Measurements from ENCODE around the gene DDB1. TPM values are rescaled to one million over a fixed set of nuclear protein-coding genes. Genes with fewer than 3 reads are reported as not detected.

DDB1 gene
- total and polyA plus RNA-seq, 9 of the 15 experiments (the other 6 are each of a cell fraction or from before 2014, with no cell fraction given), result 172 to 361 (median 266) TPM

- TF ChIP-seq ZNF699 (CRISPR knock-in tag; IDR thresholded peaks at IDR 0.05; ENCODE audit: insufficient replicate concordance) (no peak), ZNF75A (CRISPR knock-in tag; IDR thresholded peaks at IDR 0.05) (no peak), BHLHE40 (IDR thresholded peaks at IDR 0.05; ENCODE audit: low read length) (peak; percentile 9), WHSC1 (IDR thresholded peaks at IDR 0.05; ENCODE audit: low read length) (no peak), COPS2 (conservative IDR thresholded peaks at IDR 0.05) (no peak), HDAC2 (IDR thresholded peaks at IDR 0.05) (peak; percentile 58; the same call in 1 of the 2 replicates), ZNF280A (IDR thresholded peaks at IDR 0.05; ENCODE audit: low read depth, partially characterized antibody) (no peak), CREB1 (IDR thresholded peaks at IDR 0.05) (peak; percentile 78), CREB1 (CRISPR knock-in tag; IDR thresholded peaks at IDR 0.05) (no peak; the same call in 1 of the 2 replicates), ELF2 (CRISPR knock-in tag; IDR thresholded peaks at IDR 0.05) (no peak), HNRNPUL1 (IDR thresholded peaks at IDR 0.05; ENCODE audit: low read length) (no peak), BACH1 (tag; IDR thresholded peaks at IDR 0.05) (no peak), NEUROD1 (IDR thresholded peaks at IDR 0.05; ENCODE audit: borderline replicate concordance, low read depth, low read length, partially characterized antibody) (peak; percentile 26), HSF4 (CRISPR knock-in tag; IDR thresholded peaks at IDR 0.05; ENCODE audit: borderline replicate concordance) (no peak), SREBF2 (CRISPR knock-in tag; IDR thresholded peaks at IDR 0.05) (no peak), CXXC5 (CRISPR knock-in tag; IDR thresholded peaks at IDR 0.05) (peak; percentile 91), DACH1 (IDR thresholded peaks at IDR 0.05; ENCODE audit: partially characterized antibody) (no peak), PYGO2 (tag; IDR thresholded peaks at IDR 0.05) (no peak)
- TF ChIP-seq, protein P1, sequence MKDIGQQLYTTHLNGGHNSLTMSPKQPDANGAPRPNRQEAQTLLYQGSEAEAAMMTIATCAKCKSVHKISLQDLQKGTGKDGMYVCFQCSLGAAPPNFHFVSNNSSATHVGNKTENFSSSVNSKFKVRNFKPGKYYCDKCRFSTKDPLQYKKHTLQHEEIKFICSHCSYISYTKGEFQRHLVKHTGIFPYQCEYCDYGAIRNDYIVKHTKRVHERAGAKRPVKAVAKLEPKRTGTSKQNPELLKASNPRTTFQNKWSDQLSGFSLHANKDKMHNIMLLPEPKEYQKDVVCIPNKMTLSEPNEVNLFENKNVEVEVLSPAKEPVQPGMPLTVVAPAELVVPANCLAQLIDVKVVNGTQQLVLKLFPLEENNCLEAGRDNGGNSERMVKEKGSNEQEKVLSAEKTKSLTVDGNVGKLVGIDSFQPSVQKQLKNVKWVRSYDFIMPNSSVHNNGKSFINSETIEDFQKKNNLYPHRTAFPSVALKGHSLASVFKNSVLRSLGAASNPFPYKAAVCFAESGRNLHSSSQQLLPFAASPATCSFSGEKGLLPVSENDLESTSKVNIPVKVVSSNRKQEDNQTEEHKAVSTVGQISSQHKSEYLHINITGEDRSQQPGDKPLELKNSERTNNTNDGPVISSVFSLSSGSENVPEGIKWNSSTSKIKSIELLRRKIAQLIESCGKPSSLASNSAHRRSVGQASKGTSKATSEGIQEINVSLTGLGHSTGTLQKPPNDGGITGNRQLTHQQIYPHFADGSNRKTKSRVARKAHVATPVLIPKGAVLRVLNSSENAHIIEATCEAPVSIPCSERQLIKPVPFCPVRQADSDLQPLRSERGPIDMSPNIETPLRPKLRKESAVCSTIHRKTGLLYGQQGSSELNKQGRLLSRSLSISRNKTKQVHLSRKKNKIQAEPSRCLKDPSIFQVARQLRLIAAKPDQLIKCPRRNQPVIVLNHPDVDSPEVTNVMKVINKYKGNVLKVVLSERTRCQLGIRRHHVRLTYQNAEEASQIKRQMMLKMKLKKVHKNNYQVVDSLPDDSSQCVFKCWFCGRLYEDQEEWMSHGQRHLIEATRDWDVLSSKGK (CRISPR knock-in tag; IDR thresholded peaks at IDR 0.05), result no peak
- TF ChIP-seq, protein P2, sequence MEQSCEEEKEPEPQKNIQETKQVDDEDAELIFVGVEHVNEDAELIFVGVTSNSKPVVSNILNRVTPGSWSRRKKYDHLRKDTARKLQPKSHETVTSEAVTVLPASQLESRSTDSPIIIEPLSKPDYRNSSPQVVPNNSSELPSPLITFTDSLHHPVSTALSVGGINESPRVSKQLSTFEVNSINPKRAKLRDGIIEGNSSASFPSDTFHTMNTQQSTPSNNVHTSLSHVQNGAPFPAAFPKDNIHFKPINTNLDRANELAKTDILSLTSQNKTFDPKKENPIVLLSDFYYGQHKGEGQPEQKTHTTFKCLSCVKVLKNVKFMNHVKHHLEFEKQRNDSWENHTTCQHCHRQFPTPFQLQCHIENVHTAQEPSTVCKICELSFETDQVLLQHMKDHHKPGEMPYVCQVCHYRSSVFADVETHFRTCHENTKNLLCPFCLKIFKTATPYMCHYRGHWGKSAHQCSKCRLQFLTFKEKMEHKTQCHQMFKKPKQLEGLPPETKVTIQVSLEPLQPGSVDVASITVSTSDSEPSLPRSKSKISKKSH (CRISPR knock-in tag; IDR thresholded peaks at IDR 0.05), result no peak
- TF ChIP-seq, protein P3, sequence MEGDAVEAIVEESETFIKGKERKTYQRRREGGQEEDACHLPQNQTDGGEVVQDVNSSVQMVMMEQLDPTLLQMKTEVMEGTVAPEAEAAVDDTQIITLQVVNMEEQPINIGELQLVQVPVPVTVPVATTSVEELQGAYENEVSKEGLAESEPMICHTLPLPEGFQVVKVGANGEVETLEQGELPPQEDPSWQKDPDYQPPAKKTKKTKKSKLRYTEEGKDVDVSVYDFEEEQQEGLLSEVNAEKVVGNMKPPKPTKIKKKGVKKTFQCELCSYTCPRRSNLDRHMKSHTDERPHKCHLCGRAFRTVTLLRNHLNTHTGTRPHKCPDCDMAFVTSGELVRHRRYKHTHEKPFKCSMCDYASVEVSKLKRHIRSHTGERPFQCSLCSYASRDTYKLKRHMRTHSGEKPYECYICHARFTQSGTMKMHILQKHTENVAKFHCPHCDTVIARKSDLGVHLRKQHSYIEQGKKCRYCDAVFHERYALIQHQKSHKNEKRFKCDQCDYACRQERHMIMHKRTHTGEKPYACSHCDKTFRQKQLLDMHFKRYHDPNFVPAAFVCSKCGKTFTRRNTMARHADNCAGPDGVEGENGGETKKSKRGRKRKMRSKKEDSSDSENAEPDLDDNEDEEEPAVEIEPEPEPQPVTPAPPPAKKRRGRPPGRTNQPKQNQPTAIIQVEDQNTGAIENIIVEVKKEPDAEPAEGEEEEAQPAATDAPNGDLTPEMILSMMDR (IDR thresholded peaks at IDR 0.05 in 2 of 3, conservative IDR thresholded peaks at IDR 0.05 in 1 of 3; ENCODE audit: insufficient read depth in 2 of 3, low read depth in 1 of 3, low read length in 3 of 3), result no peak
Observed at GRCh38 chr11:61361741-61362541, 29.0 kb upstream of the DDB1 start, which contains the start of the genes CYB561A3 and TMEM138 (continued).
